HepG2 (cell line): Measurements from ENCODE around the gene GYG1. TPM values are rescaled to one million over a fixed set of nuclear protein-coding genes. Genes with fewer than 3 reads are reported as not detected.

ENCODE experiments used
- ATAC-seq: fragments of 200-7000 bp; cut with Tn5 transposase; 3 replicates; pipeline ENCODE4 v1.9.1; 2020; ENCODE audit warnings: mild to moderate bottlenecking, moderate library complexity
- BruUV-seq: library from RNA; stranded (reverse); fragments of 400-500 nt; replicated peaks from 2 replicates; lab custom pipeline; 2021; lab: Mats Ljungman, UMichigan
- CTCF ChIA-PET: fragments of 300-600 bp; formaldehyde crosslinking; extraction: SDS; loops from one replicate; lab custom pipeline; 2021; ENCODE audit warnings: low total read pairs, inconsistent platforms, low intra/inter-chr PET ratio; lab: Yijun Ruan, JAX
- POLR2A ChIA-PET: fragments of 350-600 bp; sonication (Branson Sonifier 250); formaldehyde crosslinking; loops from one replicate; lab custom pipeline; 2020; ENCODE audit warnings: antibody characterized with exemption, inconsistent platforms; lab: Yijun Ruan, JAX
- DNase-seq: peaks from one replicate; pipeline ENCODE4 v3.0.0-alpha.2; 2015; ENCODE audit warnings: low spot score
- FAIRE-seq: peaks from 3 replicates; lab custom pipeline; 2011; peaks lifted over from hg19 to GRCh38; lab: Jason Lieb, UNC
- H2AFZ ChIP-seq: one replicate; pipeline ENCODE4 v1.6.1; 2011; ENCODE audit warnings: low read length, inconsistent platforms
- H3K27ac ChIP-seq: fragments of 300-600 bp; 3 replicates; pipeline ENCODE4 v1.8.0; 2011; ENCODE audit warnings: mixed run types, mild to moderate bottlenecking, mixed read lengths, low read length, inconsistent platforms; ENCODE audit not compliant: insufficient read depth; ENCODE audit errors: extremely low read length
- H3K27me3 ChIP-seq, 2 experiments: fragments of 200-600 bp in 1 of 2; 2 replicates in 1 of 2; 3 replicates in 1 of 2; pipeline versions ENCODE4 v1.6.0 to v1.8.0; 2011; ENCODE audit warnings: low read length in 2 of 2, mild to moderate bottlenecking in 2 of 2, moderate library complexity in 2 of 2, inconsistent platforms in 1 of 2; ENCODE audit not compliant: insufficient read depth in 2 of 2, control insufficient read depth in 1 of 2
- H3K36me3 ChIP-seq, 2 experiments: fragments of 200-600 bp in 1 of 2; replicated peaks in 1 of 2; 2 replicates in 1 of 2; 3 replicates in 1 of 2; pipeline versions ENCODE4 v1.5.1 to v1.8.0; 2011; ENCODE audit warnings: low read length in 2 of 2, inconsistent platforms in 1 of 2; ENCODE audit not compliant: insufficient read depth in 2 of 2, control insufficient read depth in 1 of 2
- H3K4me1 ChIP-seq: 2 replicates; pipeline ENCODE4 v1.5.1; 2012; ENCODE audit warnings: low read length, inconsistent platforms; ENCODE audit not compliant: insufficient read depth
- H3K4me2 ChIP-seq: 2 replicates; pipeline ENCODE4 v1.6.0; 2011; ENCODE audit warnings: low read depth, low read length, inconsistent platforms
- H3K4me3 ChIP-seq, 3 experiments: fragments of 200-600 bp in 1 of 3; sonication (generic), shearing (Covaris generic) in 1 of 3; replicated peaks in 1 of 3; 2 replicates each; pipeline ENCODE4 v1.5.1; 2011 to 2016; ENCODE audit warnings: low read length in 3 of 3, inconsistent platforms in 2 of 3, low read depth in 2 of 3, mild to moderate bottlenecking in 2 of 3, control low read depth in 1 of 3, mixed read lengths in 1 of 3; ENCODE audit not compliant: insufficient read depth in 1 of 3
- H3K79me2 ChIP-seq: one replicate; pipeline ENCODE4 v1.6.1; 2011; ENCODE audit warnings: low read length, inconsistent platforms; ENCODE audit not compliant: insufficient read depth
- H3K9ac ChIP-seq: 2 replicates; pipeline ENCODE4 v1.6.0; 2011; ENCODE audit warnings: mild to moderate bottlenecking, low read depth, low read length, inconsistent platforms; ENCODE audit not compliant: insufficient read depth
- H3K9me3 ChIP-seq: 2 replicates; pipeline ENCODE4 v1.5.1; 2012; ENCODE audit warnings: mild to moderate bottlenecking, low read length
- H4K20me1 ChIP-seq: 2 replicates; pipeline ENCODE4 v1.6.0; 2011; ENCODE audit warnings: inconsistent platforms, mild to moderate bottlenecking, low read length, moderate library complexity; ENCODE audit not compliant: insufficient read depth
- SP4 ChIP-seq: sonication (generic); formaldehyde crosslinking; IDR thresholded peaks from 2 replicates; pipeline ENCODE4 v1.8.1; 2023; ENCODE audit warnings: mild to moderate bottlenecking, missing genetic modification reagents
- YEATS4 ChIP-seq: sonication (generic); formaldehyde crosslinking; IDR thresholded peaks from 2 replicates; pipeline ENCODE4 v1.4.0; 2020; ENCODE audit warnings: missing genetic modification reagents, borderline replicate concordance
- ZNF337 ChIP-seq: sonication (generic); formaldehyde crosslinking; IDR thresholded peaks from 2 replicates; pipeline ENCODE4 v1.5.1; 2020; ENCODE audit warnings: missing genetic modification reagents, low read depth, mild to moderate bottlenecking, borderline replicate concordance
- ZNF747 ChIP-seq: sonication (generic); formaldehyde crosslinking; IDR thresholded peaks from 2 replicates; pipeline ENCODE4 v1.8.1; 2023; ENCODE audit warnings: missing genetic modification reagents, mild to moderate bottlenecking, borderline replicate concordance
- ZNF879 ChIP-seq: sonication (generic); formaldehyde crosslinking; IDR thresholded peaks from 2 replicates; pipeline ENCODE4 v1.8.1; 2023; ENCODE audit warnings: missing genetic modification reagents
- WGBS: methylation state at CpG from one replicate; pipeline ENCODE4 v1.1.6; 2017; ENCODE audit warnings: low lambda C conversion rate; 5-methylcytosine and 5-hydroxymethylcytosine counted together
- in situ Hi-C: cut with HindIII; loops from 2 replicates; pipeline ENCODE4 v1.10.0; 2017; ENCODE audit warnings: low pct_unique_long_range_greater_than_20kb; ENCODE audit not compliant: extremely low pct_ligation_motif_present
- intact Hi-C: fragments of 100-400 bp; cut with micrococcal nuclease; formaldehyde crosslinking; loops from one replicate; pipeline ENCODE4 v1.10.0; 2022; ENCODE audit not compliant: unreplicated experiment
- polyA plus RNA-seq, 8 experiments: library from polyadenylated mRNA; depleted of rRNA in 3 of 8; stranded (reverse) in 7 of 8; unstranded in 1 of 8; fragments of >200 nt; fragmentation: Illumina TruSeq in 4 of 8; extraction: Trizol in 4 of 8; gene quantifications; 2 replicates each; pipeline versions ENCODE4 v1.2.1 to v1.2.3, GENCODE V29; 2011 to 2016; ENCODE audit warnings: low read depth in 4 of 8, missing spikeins in 1 of 8, mixed read lengths in 1 of 8; ENCODE audit not compliant: insufficient read depth in 1 of 8
- total RNA-seq, 5 experiments: library from RNA; depleted of rRNA; stranded (reverse); fragments of >200 nt; fragmentation: Illumina TruSeq; extraction: Trizol; gene quantifications; 2 replicates each; pipeline ENCODE4 v1.2.3, GENCODE V29; 2016; ENCODE audit warnings: low read depth in 1 of 5
- TF ChIP-seq, protein P1 (sequence below): IDR thresholded peaks from 2 replicates; pipeline ENCODE4 v1.6.1; 2016; ENCODE audit warnings: low read depth, borderline replicate concordance
- TF ChIP-seq, protein P2 (sequence below): IDR thresholded peaks from 2 replicates; pipeline ENCODE4 v1.6.1; 2016; ENCODE audit warnings: mild to moderate bottlenecking, missing biosample characterization, missing genetic modification reagents

Gene GYG1
- total and polyA plus RNA-seq, 2 of the 13 experiments (the other 11 are each of a cell fraction or from before 2014, with no cell fraction given), result 15.7 to 28.1 TPM

DNA sequence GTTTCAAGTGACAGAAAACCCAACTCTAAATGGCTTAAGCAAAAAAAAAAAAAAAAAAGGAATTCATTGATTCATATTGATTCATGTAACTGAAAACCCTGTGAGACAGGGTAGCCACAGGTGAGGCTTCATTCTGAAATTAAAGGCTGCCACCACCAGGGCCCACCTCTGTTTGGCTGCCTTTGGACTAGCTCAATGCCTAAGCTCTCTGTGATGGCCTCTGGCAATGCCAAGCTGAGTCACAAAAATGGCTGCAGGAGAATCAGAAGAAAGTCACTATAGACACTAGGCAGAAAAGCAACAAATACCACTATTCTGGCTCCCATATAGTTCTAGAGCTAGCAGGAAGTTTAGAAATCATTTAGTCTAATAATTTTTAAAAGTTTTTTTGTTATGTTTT is 38.2 kb upstream of the GYG1 start:
- H3K4me2 ChIP-seq, result no peak overlapping the region
- CTCF ChIA-PET, result no interaction called here
- peaks cover 0 to 3% of the 10 kb centered on the region in 2 experiments; a peak in 1 of 5 replicates for H3K27me3 ChIP-seq
- BruUV-seq, result no TSS peak
- intact Hi-C loops (loop anchor here (10.0 kb wide), 3 partner anchors 82 to 522 kb away; partner anchors contain the start of genes HLTF and TM4SF4), in situ Hi-C loops (loop anchor here (10.0 kb wide), 2 partner anchors 162 to 532 kb away; no protein-coding TSS in a partner anchor)
- no peak overlapping the region for H3K9ac ChIP-seq
- no peak overlapping the region for H2AFZ ChIP-seq
- TF ChIP-seq ZNF747, result no peak
- TF ChIP-seq YEATS4, result no peak
- no peak for TF ChIP-seq ZNF337 (CRISPR knock-in tag)
- TF ChIP-seq, protein P1, sequence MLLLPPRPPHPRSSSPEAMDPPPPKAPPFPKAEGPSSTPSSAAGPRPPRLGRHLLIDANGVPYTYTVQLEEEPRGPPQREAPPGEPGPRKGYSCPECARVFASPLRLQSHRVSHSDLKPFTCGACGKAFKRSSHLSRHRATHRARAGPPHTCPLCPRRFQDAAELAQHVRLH, result no peak
- TF ChIP-seq, protein P2, sequence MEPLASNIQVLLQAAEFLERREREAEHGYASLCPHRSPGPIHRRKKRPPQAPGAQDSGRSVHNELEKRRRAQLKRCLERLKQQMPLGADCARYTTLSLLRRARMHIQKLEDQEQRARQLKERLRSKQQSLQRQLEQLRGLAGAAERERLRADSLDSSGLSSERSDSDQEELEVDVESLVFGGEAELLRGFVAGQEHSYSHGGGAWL, result no peak
- no peak for TF ChIP-seq ZNF879
- no peak overlapping the region for H3K27ac ChIP-seq
- peaks cover 33% of the 10 kb centered on the region for H3K4me1 ChIP-seq
- POLR2A ChIA-PET, result no interaction called here
- ATAC-seq (no peak), DNase-seq (no peak), FAIRE-seq (no peak)
- H3K4me3 ChIP-seq, result no peak overlapping the region
- no peaks in the 10 kb centered on the region for H3K9me3 ChIP-seq
- H4K20me1 ChIP-seq, result no peaks in the 10 kb centered on the region
- no peaks in the 10 kb centered on the region for H3K36me3 ChIP-seq
- H3K79me2 ChIP-seq, result no peaks in the 10 kb centered on the region

DNA sequence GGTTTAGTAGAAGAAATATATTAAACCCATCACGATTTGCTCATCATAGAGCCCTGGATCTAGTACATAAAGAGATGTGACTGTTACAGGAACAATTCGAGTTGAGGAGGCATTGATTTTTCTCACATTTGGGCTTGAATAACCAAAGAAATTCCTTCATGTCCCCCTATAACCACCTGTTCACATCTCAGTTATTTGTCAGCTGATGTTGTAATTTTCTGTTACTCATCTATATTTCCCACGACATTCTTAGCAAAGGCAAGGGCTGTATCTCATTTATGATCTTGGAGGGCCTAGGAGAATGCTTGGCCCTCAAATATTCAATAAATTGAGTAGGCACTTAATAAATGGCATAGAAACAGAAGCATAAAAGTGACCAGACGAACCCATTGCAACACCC is 36.4 kb upstream of the GYG1 start:
- Histone ChIP-seq H3K36me3 (no peaks in the 10 kb centered on the region), H3K9ac (no peak overlapping the region), H3K4me1 (peaks cover 43% of the 10 kb centered on the region), H4K20me1 (no peaks in the 10 kb centered on the region), H3K4me3 (no peak overlapping the region), H2AFZ (peak overlapping the region; percentile 48), H3K27ac (no peak overlapping the region), H3K4me2 (peak overlapping the region; percentile 85), H3K79me2 (no peaks in the 10 kb centered on the region), H3K27me3 (peaks cover 0 to 3% of the 10 kb centered on the region in 2 experiments; a peak in 1 of 5 replicates), H3K9me3 (no peaks in the 10 kb centered on the region)
- intact Hi-C loops (loop anchor here (1.0 to 10.0 kb wide), 6 partner anchors 80 to 520 kb away; partner anchors contain the start of genes HLTF, TM4SF18 and TM4SF4), in situ Hi-C loops (loop anchor here (5.0 to 10.0 kb wide), 3 partner anchors 160 to 530 kb away; no protein-coding TSS in a partner anchor)
- no TSS peak for BruUV-seq
- POLR2A ChIA-PET, result no interaction called here
- no peak for FAIRE-seq
- no peak for ATAC-seq
- no peak for TF ChIP-seq SP4
- CTCF ChIA-PET, result interaction anchor here (0.7 to 2.2 kb wide), 3 partner anchors 165 to 526 kb away, joined by 3 to 16 read pairs (median 8); no protein-coding TSS in a partner anchor
- WGBS, result 2% methylated on average over 4 of the region's 4 CpGs
- no peak for DNase-seq
